ENCODE data around the gene MTMR4. TPM values are rescaled to one million over a fixed set of nuclear protein-coding genes. Genes with fewer than 3 reads are reported as not detected.

The MTMR4 gene
- total RNA-seq, 1 donor from 2014 or later: 73.1 TPM

GRCh38 chr17:58516644-58517377 is 2.4 kb upstream of the MTMR4 start:
- DNase-seq (ENCODE audit: low read depth): no peak
- no peak for TF ChIP-seq CTCF (conservative IDR thresholded peaks at IDR 0.05; ENCODE audit: low read depth, low read length)
- H3K4me3 ChIP-seq (ENCODE audit: low read depth, low read length): peak overlapping the region; percentile 90

- no peak for DNase-seq (ENCODE audit: low read depth)
- no peak for TF ChIP-seq CTCF (conservative IDR thresholded peaks at IDR 0.05; ENCODE audit: low read depth, low read length)
- peak overlapping the region; percentile 71 for H3K4me3 ChIP-seq (ENCODE audit: low read depth, low read length)
Observed at GRCh38 chr17:58515286-58515685, 848 bp upstream of the MTMR4 start.

- peak overlapping the region; percentile 71 for H3K4me3 ChIP-seq (ENCODE audit: low read depth, low read length)
- DNase-seq (ENCODE audit: low read depth): no peak
- TF ChIP-seq CTCF (conservative IDR thresholded peaks at IDR 0.05; ENCODE audit: low read depth, low read length): no peak
Observed at GRCh38 chr17:58514770-58515157, 326 bp upstream of the MTMR4 start.

GRCh38 chr17:58513267-58513964 is 1.0 kb downstream of the MTMR4 start:
- TF ChIP-seq CTCF (conservative IDR thresholded peaks at IDR 0.05; ENCODE audit: low read depth, low read length): no peak
- DNase-seq (ENCODE audit: low read depth): no peak
- peak overlapping the region; percentile 71 for H3K4me3 ChIP-seq (ENCODE audit: low read depth, low read length)

GRCh38 chr17:58510075-58510474 is 4.4 kb downstream of the MTMR4 start:
- DNase-seq (ENCODE audit: low read depth): no peak
- TF ChIP-seq CTCF (conservative IDR thresholded peaks at IDR 0.05; ENCODE audit: low read depth, low read length): no peak
- H3K4me3 ChIP-seq (ENCODE audit: low read depth, low read length): no peak overlapping the region

- no peak for DNase-seq (ENCODE audit: low read depth)
- H3K4me3 ChIP-seq (ENCODE audit: low read depth, low read length): no peak overlapping the region
- TF ChIP-seq CTCF (conservative IDR thresholded peaks at IDR 0.05; ENCODE audit: low read depth, low read length): no peak
Observed at GRCh38 chr17:58508341-58509067, 5.9 kb downstream of the MTMR4 start.

All from epithelial cell of proximal tubule (primary cell).